GOT3 (cell line): ENCODE measurements around the gene UTS2.

ENCODE experiments used
- DNase-seq: peaks from one replicate; lab custom pipeline; 2025; ENCODE audit warnings: mixed read lengths; lab: John Stamatoyannopoulos, UW

UTS2 gene

DNA sequence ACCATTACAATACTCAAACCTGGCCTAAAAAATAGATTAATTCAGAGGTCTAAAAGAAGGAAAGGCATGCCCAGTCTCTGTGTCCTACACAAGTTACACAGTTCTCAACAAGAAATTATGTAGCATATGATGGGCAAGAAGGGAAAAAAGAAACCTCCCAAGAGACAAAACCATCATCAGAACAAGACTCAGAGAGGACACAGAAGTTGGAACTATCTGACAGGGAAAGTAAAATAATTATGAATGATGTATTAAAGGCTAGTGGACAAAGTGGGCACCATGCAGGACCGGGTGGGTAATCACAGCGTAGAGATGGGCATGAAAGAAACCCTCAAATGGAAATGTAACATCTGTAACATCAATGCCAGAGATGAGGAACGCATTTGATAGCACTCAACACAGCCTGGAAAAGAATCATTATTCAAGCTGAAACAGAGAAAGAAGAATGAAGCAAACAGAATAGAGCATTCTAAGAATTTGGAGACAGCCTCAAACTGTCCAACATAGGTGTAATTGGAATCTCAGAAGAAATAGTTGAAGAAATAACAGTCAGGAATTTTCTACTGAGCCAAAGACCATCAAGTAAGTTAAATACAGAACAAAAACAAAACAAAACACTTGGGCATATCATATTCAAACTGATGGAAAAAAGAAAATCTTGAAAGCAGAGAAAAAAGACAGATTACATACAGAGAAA is 39.0 kb downstream of the UTS2 start:
- DNase-seq, result no peak

DNA sequence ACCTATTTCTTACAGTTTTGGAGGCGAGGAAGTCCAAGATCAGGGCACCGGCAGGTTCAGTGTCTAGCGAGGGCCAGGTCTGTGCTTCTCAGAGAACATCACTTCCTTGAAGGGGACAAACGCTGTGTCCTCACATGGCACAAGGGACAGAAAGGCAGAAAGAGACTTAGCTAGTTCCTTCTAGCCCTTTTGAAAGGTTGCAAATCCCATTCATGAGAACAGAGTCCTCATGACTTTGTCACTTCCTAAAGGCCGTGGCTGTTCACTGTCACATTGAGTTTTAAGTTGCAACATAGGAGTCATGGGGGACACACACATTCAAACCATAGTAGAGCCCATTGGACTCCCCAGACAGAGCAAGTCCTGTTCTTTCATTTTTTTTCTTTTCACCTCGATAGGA is 41.4 kb downstream of the UTS2 start:
- no peak for DNase-seq

GRCh38 chr1:7810395-7810794 is 42.5 kb downstream of the UTS2 start:
- peak; percentile 38 for DNase-seq

DNA sequence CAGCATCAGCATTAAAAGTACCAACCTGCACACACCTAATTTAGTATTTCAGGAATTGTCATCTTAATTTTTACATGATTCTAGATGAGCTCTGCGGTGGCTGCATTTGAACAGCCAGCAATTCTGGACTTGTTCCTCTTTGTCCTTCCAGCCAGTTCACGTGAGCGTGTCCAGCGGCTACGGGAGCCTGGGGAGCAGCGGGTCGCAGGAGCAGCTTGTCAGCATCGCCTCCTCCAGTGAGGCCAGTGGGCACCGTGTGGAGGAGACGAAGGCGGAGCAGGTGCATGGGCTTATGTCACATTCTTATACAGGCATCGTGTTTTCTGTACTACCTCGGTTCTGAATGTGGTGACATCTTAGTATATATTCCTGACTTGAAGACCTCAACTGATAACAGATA is 43.1 kb downstream of the UTS2 start:
- no peak for DNase-seq

GRCh38 chr1:7808253-7808844 is 44.5 kb downstream of the UTS2 start:
- no peak for DNase-seq

DNA sequence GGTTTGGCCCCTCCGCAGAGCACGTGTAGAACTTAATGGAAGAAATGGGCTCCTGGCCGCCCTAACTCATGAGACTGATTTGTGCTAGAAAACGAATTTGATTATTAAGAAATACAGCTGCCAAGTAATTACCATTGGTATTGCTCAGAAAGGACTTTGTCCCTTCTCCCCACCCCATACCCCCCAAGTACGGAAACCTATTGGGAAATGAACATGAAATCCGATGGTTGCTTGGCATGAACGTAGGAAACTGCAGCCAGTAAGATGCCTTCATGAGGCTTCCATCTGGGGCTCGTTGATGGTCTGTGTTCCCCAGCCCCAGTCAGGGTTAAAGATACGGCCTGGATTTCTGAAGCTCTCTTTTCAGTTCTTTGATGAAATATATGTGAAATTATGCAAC is 47.4 kb downstream of the UTS2 start:
- no peak for DNase-seq
